Medulla oblongata (tissue), 1 donor: ENCODE data around the gene DUSP16.

ENCODE experiments used
- DNase-seq: peaks from one replicate; pipeline ENCODE4 v3.0.0-alpha.2; 2015; ENCODE audit errors: extremely low spot score

Gene DUSP16

GRCh38 chr12:12470751-12471306, 91.8 kb downstream of the DUSP16 start:
- DNase-seq, result no peak

GRCh38 chr12:12469386-12469785, 93.3 kb downstream of the DUSP16 start:
- no peak for DNase-seq

- no peak for DNase-seq
Observed at GRCh38 chr12:12468575-12468974, 94.1 kb downstream of the DUSP16 start.

- DNase-seq, result peak; percentile 61
Observed at GRCh38 chr12:12467688-12468261, 94.9 kb downstream of the DUSP16 start.

- DNase-seq, result peak; percentile 32
Observed at GRCh38 chr12:12467264-12467663, 95.4 kb downstream of the DUSP16 start.

- no peak for DNase-seq
Observed at GRCh38 chr12:12466157-12466556, 96.5 kb downstream of the DUSP16 start.

GRCh38 chr12:12465522-12465921, 97.1 kb downstream of the DUSP16 start:
- DNase-seq, result no peak

- DNase-seq, result no peak
Observed at GRCh38 chr12:12461923-12462315, 100.7 kb downstream of the DUSP16 start.

- no peak for DNase-seq
Observed at GRCh38 chr12:12460935-12461922, 101.4 kb downstream of the DUSP16 start.

GRCh38 chr12:12456637-12457036, 106.0 kb downstream of the DUSP16 start:
- DNase-seq, result peak; percentile 59

GRCh38 chr12:12454315-12454714, 108.3 kb downstream of the DUSP16 start:
- DNase-seq, result no peak

- DNase-seq, result no peak
Observed at GRCh38 chr12:12453635-12454034, 109.0 kb downstream of the DUSP16 start.

GRCh38 chr12:12452326-12452902, 110.2 kb downstream of the DUSP16 start:
- DNase-seq, result no peak

GRCh38 chr12:12451098-12451497, 111.6 kb downstream of the DUSP16 start:
- no peak for DNase-seq

GRCh38 chr12:12450043-12450471, 112.6 kb downstream of the DUSP16 start:
- no peak for DNase-seq

GRCh38 chr12:12449533-12450025, 113.1 kb downstream of the DUSP16 start:
- DNase-seq, result no peak

- DNase-seq, result no peak
Observed at GRCh38 chr12:12447837-12448236, 114.8 kb downstream of the DUSP16 start.

- no peak for DNase-seq
Observed at GRCh38 chr12:12447236-12447635, 115.4 kb downstream of the DUSP16 start.

- DNase-seq, result no peak
Observed at GRCh38 chr12:12446786-12447185, 115.9 kb downstream of the DUSP16 start.

GRCh38 chr12:12445882-12446181, 116.8 kb downstream of the DUSP16 start:
- DNase-seq, result no peak

- DNase-seq, result no peak
Observed at GRCh38 chr12:12445165-12445881, 117.3 kb downstream of the DUSP16 start.

GRCh38 chr12:12443431-12443878, 119.2 kb downstream of the DUSP16 start:
- no peak for DNase-seq
